HG02678 (cell line): ENCODE results near the gene DRP2.
"Not testable (repeated sequence)": the region's sequence is repeated elsewhere in the genome, so short reads cannot be mapped to it uniquely, and the experiment has no call there.

Experiments
- ATAC-seq: cut with Tn5 transposase; IDR thresholded peaks from one replicate; pipeline ENCODE4 v1.9.1; 2021; ENCODE audit warnings: mild to moderate bottlenecking, moderate library complexity; ENCODE audit not compliant: unreplicated experiment

DRP2 gene, protein sequence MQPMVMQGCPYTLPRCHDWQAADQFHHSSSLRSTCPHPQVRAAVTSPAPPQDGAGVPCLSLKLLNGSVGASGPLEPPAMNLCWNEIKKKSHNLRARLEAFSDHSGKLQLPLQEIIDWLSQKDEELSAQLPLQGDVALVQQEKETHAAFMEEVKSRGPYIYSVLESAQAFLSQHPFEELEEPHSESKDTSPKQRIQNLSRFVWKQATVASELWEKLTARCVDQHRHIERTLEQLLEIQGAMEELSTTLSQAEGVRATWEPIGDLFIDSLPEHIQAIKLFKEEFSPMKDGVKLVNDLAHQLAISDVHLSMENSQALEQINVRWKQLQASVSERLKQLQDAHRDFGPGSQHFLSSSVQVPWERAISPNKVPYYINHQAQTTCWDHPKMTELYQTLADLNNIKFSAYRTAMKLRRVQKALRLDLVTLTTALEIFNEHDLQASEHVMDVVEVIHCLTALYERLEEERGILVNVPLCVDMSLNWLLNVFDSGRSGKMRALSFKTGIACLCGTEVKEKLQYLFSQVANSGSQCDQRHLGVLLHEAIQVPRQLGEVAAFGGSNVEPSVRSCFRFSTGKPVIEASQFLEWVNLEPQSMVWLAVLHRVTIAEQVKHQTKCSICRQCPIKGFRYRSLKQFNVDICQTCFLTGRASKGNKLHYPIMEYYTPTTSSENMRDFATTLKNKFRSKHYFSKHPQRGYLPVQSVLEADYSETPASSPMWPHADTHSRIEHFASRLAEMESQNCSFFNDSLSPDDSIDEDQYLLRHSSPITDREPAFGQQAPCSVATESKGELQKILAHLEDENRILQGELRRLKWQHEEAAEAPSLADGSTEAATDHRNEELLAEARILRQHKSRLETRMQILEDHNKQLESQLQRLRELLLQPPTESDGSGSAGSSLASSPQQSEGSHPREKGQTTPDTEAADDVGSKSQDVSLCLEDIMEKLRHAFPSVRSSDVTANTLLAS

DNA sequence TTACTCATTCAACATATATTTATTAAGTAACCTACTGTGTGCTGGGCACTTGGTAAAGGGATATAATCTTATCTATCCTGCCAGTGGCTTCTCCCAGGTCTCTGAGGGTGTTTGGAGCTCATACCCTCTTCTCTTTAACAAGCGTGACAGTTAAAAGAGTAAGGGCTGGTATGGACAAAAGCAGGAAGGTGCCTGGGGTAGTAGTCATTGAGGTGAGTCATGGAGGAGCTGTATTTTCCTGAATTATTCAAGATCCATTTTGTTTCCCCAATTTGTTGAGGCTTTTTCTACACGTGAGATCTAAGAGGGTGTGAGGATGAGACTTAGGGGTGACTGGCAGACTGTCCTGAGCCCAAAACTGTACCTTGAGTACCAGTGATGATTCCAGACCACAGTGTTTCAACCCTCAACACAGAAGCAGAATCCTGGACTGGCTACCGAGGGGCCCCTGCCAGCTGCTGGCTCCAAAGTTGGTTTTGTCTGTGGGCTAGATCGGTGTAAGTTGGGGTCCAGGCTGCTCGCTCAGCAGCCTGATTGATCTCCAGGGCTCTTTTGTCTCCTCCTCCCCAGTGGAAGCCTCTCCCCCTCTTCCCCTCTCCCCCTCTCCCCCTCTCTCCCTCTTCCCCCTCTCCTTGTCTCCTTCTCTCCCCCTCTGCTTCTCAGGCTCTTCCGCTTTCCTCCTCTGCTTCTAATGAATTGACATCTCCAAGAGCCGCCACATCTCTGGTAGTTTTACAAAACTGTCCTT, at the start of gene DRP2:
Gene DRP2 (plus strand): TSS at position 671 of the 748 bp plus-strand sequence. CDS start 11,862 bp downstream, outside the sequence.
- ATAC-seq = no peak

DNA sequence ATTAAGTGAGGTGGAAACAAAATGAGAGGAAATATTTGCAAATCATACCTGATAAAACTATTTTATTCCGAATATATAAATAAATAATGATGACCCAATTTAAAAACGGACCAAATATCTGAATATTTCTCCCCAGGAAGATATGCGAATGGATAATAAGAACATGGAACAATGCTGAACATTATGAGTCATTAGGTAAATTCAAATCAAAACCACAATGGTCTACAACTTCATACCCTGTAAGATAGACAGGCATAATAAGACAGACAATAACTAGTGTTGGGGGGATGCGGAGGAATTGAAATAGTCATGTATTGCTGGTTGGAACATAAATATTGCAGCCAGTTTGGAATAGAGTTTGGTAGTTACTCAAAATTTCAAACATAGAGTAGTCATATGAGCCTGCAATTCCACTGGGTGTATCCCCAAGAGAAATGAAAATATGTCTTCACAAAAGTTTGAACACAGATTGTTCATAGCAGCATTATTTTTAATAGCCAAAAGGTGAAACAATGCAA, 47.6 kb upstream of the DRP2 start:
- ATAC-seq = no peak

DNA sequence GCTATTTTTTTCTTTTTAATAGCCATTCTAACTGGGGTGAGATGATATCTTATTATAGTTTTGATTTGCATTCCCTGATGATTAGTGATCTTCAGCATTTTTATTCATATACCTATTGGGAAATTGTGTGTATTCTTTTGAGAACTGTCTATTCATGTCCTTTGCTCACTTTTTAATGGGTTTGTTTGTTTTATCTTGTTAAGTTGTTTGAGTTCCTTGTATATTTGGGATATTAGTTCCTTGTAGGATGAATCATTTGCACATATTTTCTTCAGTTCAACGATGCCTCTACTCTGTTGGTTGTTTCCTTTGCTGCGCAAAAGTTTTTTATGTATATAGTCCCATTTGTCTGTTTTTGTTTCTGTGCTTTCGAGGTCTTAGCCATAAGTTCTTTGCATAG, 43.1 kb upstream of the DRP2 start:
- ATAC-seq = no peak

DNA sequence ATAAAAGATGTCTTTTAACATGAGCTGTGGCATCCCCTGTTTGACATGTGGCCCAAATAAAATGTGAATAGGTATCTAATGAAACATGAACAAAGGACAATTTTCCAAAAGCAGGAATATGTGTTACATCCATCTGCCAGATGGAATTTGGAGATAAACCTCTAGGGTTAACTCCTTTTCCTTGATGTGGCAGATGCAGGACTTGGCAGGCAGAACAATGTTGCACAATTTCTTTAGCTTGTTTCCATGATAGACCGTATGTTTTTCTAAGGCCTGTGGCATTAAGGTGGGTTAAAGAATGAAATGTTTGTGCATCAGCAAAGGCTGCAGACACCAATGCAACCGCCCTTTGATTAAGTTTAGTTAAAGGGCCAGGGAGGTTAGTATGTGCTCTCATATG, 34.7 kb upstream of the DRP2 start:
- not testable (repeated sequence) for ATAC-seq

DNA sequence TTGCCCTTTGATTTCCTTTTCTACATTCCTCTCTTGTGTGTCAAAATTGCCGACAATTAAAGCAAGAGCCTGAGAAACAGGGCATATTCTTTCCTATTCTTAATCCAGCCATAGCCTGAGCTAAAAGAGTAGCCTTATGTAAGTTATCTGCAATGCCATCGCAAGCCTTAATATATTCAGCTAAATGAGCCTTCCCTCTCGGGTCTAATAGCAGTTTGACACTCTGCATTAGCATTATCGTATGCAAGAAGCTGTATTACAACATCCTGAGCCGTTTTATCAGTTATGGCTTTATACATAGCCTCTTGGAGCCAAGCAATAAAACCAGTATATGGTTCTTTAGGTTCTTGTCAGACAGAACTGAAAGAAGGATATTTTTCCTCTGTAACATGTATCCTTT, 31.6 kb upstream of the DRP2 start:
- ATAC-seq = not testable (repeated sequence)

DNA sequence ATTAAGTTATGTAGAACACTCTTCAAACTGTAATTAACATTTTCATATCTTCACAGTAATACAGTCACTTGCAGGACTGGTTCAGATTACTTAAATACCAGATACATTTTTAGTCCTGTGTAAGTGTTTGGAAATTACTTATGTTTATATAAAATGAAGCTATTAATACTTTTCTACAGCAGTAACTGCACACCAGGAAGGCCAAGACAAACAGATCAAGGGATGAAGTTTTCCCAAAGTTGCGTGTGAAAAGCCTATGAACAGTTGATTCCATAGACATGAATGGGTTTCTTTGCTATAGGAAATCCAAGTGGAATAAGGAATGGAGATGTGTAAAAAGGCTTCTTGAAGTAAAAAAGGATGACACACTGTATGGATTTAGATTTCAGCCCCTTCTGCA, 28.9 kb upstream of the DRP2 start:
- ATAC-seq = no peak

DNA sequence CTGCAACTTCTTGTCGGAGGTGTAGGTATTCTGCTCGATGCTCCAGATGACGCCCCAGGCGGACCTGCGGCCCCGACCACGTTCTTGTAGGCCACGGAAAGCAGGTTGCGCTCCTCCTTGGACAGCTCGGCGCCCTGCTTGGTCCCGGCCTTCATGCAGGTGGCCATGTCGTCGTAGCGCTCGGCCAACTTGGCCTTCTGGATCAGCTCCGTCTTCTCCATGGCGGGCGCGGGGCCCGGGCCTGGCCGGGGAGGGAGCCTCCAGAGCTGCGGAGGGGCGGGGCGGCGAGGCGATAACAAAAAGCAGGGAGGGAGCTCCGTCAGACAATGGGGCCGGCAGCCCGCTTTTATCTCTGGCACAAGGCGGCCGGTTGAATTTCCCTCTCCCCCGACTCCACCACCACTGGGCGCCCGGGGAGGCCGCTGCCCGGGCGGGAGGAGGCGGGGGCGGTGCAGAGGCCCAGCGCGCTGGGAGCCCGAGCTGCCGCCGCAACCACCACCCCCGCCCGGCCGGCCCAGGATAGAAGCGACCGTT, 28.3 kb upstream of the DRP2 start:
- ATAC-seq = no peak

DNA sequence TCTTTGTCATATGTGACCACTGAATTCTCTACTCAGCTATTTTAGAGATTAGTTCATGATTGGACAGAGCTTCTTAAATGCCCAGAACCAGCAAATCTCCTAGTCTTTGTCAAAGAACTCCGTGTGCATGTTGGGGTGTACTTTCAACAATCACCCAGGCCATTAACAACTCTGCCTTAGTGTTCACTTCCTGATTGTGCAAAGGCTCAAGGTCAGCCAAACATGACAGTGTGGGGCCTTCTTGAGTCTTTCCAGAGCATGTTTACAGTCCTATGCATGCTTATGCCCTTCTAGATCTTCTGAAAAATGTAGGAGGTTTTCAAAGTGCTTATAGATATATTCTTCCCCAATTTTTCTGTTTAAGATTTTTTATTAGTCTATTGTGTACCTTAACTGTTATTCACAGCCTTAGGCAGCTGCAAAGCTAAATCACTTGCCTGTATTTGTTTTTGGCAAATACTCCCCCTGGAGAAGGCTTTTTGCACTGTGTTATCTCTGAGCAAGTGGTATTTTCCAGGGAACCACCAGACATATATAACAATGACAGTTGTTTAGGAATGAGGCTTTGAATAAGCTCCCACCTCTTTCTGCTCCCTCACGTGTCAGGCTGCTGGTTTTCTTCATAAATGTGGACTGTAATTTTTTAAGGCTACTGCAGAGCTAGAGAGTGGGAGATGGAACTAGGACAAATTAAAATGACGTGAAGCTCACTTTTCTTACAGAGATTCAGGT, 24.0 kb upstream of the DRP2 start:
- ATAC-seq = no peak

DNA sequence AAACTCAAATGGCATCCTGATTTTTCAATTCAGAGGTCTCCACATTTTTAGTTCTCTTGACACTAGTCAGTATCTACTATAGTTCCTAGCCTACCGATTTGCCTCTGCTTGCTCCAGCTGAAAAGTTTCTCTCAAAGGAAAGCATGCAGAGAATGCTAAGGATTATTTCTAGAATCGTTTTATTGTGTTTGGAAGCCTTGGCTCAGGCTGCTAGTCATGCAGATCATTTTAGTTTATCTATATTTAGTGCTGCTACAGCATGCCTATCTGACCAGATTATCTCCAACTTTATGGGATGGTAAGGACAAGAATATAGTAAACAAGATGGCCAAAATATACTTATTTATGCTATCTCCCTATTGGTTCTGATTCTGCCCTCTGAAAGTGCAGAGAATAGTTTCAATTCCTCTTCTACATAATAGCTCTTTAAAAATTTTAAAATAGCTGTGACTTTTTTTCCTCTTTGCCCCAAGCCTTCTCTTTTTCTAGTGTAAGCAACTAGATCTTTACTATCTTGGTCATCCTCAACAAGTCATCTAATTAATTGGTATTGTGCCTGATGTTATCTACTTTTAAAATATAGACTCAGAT, 15.7 kb upstream of the DRP2 start:
- no peak for ATAC-seq

DNA sequence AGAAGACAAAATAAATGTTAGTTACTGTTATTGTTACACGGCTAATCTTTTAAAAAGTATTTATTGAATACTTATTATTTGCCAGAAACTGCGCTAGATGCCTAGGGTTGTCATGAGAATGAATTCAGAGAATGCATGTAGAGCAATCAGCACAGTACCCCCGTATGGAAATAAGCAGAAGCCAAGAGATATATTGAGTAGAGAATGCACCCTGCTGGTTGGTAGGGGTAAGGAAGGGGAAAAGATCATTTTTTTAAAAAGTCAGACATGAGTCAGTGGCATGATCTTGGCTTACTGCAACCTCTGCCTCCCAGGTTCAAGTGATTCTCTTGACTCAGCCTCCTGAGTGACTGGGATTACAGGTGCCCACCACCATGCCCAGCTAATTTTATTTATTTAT, 13.1 kb upstream of the DRP2 start:
- ATAC-seq = peak; percentile 60

DNA sequence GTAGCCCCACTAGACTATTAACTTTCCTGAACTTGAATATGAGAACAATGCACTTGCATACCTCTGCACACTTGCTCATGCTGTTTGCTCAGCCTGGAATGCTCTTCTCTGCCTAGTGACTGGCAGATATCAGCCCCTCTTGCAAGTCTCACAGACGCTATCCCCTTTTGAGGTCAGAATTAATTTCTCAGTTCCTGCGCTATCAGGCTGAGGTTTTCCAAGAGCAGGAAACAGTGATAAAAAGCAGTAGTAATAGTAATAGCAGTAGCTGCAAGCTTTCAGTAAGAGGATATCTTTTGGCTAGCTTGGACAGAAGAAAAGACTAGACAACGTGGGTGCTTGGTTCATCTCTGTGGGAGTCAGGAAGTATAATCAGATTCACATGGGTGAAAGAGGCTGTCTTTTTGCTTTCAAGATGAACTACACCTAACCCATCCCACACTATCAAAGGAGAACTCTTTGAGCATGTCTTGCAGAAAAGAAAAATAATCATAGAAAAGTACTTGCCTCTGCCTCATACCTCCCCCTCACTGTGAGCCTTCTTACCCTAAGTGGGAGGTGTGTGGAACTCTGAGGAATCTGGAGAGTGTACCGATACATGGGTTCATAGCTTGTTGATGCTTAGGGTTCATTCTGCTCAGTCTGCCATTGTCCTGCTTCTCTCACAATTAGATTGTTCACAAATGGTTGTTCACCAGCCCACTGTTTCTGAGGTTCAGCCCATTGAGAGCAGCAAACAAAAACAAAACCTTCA, 11.3 kb upstream of the DRP2 start:
- peak; percentile 68 for ATAC-seq

DNA sequence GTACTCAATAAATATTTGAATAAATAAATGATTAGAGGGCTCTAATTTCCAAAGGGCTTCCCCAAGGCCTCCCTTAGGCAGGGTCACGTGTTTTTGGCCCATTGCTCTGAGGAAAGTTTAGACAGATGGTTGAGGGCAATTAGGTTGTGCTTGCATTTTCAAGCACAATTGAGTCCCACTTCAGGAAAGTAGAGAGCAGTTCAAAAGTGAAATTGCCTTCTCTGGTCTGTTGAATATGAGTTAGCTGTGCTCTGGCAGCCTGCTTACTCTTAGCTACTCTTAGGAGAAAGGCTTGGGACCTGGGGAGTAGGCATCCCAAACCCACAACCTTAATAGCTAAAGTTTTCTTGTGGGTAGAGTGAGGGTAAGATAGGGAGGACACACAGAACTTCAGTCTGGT, 9.0 kb upstream of the DRP2 start:
- ATAC-seq = no peak

DNA sequence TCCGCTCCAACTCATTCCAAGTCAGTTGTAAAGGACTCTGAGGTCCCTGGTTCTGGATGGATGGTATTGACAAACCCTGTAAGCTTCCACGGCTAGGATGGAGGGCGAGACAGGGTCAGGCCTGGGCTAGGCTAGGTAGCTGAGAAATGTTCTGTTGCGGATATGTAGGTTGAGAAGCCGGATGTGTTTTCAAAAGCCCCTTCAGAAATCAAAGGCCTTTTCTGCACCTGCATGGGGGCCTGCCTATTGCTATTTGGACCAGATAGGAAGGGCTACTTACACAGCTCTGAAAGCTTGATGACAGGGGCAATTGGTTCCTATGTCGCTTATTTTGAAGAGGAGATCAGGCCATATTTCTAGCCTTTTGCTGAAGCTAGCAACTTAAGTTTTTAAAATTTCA, 1.9 kb upstream of the DRP2 start:
- no peak for ATAC-seq

DNA sequence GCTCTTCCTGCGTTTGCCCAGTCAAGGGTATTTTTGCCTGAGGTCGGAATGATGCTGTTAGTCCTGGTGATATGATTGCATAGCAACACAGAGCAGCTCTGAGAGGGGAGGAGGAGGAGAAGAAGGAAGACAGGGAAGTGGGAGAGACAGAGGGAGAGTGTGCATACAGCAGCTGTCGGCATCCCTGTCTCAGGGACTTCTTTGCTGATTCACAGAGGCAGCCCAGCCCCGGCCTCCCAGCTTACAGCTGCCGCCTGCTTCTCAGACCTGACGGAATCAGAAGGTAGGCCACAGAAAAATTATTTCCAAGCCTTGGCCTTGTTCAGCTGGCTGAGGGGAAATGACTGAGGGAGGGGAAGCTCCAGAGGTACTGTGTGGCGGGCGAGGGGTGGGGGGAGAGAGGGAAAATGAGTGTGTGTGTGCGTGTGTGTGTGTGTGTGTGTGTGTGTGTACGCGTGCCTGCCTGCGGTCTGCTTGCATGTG, 319 bp downstream of the DRP2 start:
- no peak for ATAC-seq

DNA sequence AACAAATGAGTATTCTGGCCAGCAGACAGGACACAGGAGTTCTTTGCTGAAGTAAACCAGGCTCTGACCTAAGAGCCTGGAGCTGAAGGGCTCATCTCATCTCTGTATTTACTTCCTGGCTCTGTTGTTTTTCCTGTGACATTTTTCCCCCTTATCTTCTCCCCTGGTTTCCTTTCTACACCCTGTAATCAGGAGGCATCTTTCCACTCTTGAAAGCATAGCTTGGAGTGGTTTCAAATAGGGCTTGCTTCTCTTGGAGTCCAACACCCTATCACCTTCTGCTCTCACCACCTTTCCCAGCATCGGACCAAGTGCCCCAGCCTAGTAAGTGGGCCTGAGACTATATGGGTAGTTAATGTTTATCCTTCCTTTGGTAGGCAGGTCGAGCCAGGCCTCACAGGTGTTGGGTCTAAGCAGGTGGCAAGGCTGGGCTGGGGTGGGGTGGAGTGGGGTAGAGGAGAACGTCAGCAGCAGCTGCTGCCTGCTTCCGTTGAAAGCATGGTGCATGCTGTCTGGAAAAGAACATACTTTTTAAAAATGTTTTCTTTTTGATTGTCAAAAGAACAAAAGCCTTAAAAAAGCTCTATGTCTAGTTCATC, 1.2 kb downstream of the DRP2 start:
- no peak for ATAC-seq

DNA sequence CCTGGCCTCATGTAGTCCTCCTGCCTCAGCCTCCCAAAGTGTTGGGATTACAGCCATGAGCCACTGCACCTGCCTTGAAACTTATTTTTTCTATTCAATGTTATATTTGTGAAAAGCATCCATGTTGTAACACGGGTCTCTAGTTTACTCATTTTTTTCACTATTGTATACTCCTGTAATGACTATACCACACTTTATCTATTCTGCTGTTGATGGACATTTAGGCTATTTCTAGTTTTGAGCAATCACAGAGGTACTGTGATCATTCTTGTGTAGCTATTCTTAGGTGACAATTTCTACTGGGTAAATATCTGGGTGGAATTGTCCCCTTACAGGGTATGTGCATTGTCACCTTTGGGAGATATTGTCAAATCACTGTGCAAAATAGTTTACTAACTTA, 3.6 kb downstream of the DRP2 start:
- no peak for ATAC-seq

DNA sequence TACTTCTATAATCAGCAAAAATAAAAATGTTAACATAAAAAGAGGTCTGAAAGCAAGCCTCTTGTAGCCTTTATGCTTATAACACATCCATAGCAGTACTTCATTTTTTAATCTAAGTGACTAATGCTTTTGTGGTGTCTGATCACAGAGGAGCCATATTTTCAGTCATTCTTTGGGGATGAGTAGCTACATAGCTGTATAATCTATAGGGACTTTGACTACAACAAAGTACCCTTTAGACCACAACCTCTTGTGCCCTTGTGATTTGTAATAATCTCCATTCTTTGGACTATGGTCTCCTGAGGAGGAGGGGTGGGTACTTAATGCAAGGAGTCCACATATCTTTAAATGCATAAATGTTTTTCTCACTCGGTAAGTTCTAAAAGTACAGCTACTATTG, 9.6 kb downstream of the DRP2 start:
- ATAC-seq = no peak

DNA sequence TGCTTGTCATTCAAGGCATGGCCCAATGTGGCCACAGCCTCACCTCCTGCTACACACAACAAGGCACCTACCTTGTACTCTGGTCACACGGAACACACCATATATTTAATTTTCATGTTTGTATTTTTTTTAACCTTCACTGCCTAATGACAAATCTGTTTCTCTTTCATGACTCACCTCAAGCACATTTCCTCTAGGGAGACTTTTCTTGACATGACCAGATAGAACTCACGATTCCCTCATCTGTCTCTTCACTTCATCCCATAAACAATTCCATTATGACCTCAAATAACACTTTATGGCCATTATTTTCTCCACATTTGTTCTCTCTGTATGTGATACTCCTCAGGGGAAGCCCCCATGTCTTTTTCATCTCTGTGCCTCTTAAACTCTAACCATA, 11.1 kb downstream of the DRP2 start:
- no peak for ATAC-seq
